Stimulated activated CD8-positive, alpha-beta memory T cell treated with anti-CD3 and anti-CD28 coated beads, Interleukin-15, amount 100 ng/mL, for 4 hours (primary cell): ENCODE results near the gene RAD50.
"Not testable (repeated sequence)": the region's sequence is repeated elsewhere in the genome, so short reads cannot be mapped to it uniquely, and the experiment has no call there.

Experiments used
- DNase-seq, 2 donors: peaks; one replicate each; pipeline ENCODE4 v3.0.0-alpha.2; 2020; ENCODE audit warnings: low read depth in 2 of 2

The RAD50 gene

GRCh38 chr5:132557478-132558172 lies 848 bp downstream of the RAD50 start:
- no peak for DNase-seq

GRCh38 chr5:132559383-132560060 lies 2.7 kb downstream of the RAD50 start:
- no peak for DNase-seq

GRCh38 chr5:132561601-132562000 lies 4.8 kb downstream of the RAD50 start:
- no peak for DNase-seq

GRCh38 chr5:132564555-132564954 lies 7.8 kb downstream of the RAD50 start:
- not testable (repeated sequence) for DNase-seq

GRCh38 chr5:132566657-132567056 lies 9.9 kb downstream of the RAD50 start:
- no peak for DNase-seq

- no peak for DNase-seq
Measured at GRCh38 chr5:132576123-132576522, 19.3 kb downstream of the RAD50 start.

- not testable (repeated sequence) for DNase-seq
Measured at GRCh38 chr5:132584560-132584959, 27.8 kb downstream of the RAD50 start.

GRCh38 chr5:132586063-132586462 lies 29.3 kb downstream of the RAD50 start:
- DNase-seq, result no peak

- DNase-seq, result no peak
Measured at GRCh38 chr5:132589467-132589866, 32.7 kb downstream of the RAD50 start.

- DNase-seq, result no peak
Measured at GRCh38 chr5:132591145-132591544, 34.4 kb downstream of the RAD50 start.

- DNase-seq, result no peak
Measured at GRCh38 chr5:132592521-132592920, 35.7 kb downstream of the RAD50 start.

GRCh38 chr5:132594170-132594569 lies 37.4 kb downstream of the RAD50 start:
- DNase-seq, result no peak

GRCh38 chr5:132595624-132596023 lies 38.8 kb downstream of the RAD50 start:
- no peak for DNase-seq

GRCh38 chr5:132601071-132601728 lies 44.4 kb downstream of the RAD50 start:
- no peak for DNase-seq

GRCh38 chr5:132607095-132607494 lies 50.3 kb downstream of the RAD50 start:
- no peak for DNase-seq

GRCh38 chr5:132608107-132608506 lies 51.3 kb downstream of the RAD50 start:
- no peak for DNase-seq

- no peak for DNase-seq
Measured at GRCh38 chr5:132611965-132612364, 55.2 kb downstream of the RAD50 start.

GRCh38 chr5:132612846-132613245 lies 56.1 kb downstream of the RAD50 start:
- DNase-seq, result no peak

GRCh38 chr5:132621699-132622098 lies 64.9 kb downstream of the RAD50 start:
- no peak for DNase-seq

GRCh38 chr5:132622608-132623007 lies 65.8 kb downstream of the RAD50 start:
- no peak for DNase-seq

GRCh38 chr5:132627470-132627869 lies 70.7 kb downstream of the RAD50 start:
- DNase-seq, result no peak

GRCh38 chr5:132628814-132629213 lies 72.0 kb downstream of the RAD50 start:
- DNase-seq, result no peak
